T follicular helper cell (primary cell): ENCODE measurements around the gene CD47.

Source experiments
- DNase-seq: peaks from one replicate; pipeline ENCODE4 v3.0.0-alpha.2; 2020; ENCODE audit warnings: low read depth

The CD47 gene

DNA sequence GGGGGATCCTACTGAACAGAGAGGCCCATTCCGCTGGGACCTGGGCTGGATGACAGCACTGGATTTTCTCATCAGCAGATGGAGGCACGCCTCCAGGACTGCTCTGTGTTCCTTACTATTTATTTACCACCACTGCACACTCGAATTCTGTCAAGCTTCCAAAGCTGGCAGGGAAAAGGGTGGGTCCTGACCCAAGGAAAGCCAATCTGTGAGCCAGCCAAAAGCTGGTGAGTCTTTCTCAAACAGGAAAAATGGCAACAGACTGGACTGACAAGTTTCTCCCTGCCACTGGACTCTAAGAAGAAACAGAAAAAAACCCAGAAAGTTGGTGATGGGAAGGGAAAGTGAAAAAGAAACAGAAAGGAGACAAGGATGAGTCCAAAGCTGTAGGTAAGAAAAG, 37.8 kb downstream of the CD47 start:
- DNase-seq = no peak

DNA sequence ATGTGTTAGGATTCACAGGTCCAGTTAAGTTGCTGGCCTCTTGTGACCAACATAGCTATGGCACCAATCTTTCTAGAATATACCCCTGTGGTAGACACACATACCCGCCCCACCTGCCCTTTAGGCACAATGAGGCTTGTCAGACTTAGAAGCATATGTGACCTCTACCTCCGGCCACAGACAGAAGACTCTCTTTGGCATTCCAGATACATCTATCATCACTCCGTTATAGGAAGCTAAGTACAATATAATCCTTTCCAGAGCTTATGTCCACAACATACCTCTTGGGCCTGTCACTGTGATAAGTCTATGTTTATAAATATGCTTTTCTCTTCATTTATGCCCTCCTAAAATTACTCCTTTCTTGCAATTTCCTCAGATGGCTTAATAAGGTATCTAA, 39.8 kb downstream of the CD47 start:
- no peak for DNase-seq

DNA sequence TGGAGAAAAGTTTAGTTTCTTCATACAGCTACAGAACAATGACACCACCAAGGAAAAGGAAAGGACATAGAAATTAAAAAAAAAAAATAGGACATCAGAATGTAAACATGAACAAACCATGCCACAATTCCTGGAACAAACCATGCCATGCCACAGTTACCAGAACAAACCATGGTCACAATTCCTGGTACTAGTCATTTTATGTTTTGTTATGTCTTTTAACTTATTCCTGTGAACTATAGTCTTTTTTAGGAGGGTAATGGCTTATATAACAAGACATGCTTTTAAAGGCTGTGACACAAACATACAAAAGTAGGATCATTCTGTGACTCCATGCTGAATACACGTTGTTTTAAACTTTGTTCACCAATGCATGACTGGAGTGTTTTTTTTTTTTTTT, 42.8 kb downstream of the CD47 start:
- no peak for DNase-seq

DNA sequence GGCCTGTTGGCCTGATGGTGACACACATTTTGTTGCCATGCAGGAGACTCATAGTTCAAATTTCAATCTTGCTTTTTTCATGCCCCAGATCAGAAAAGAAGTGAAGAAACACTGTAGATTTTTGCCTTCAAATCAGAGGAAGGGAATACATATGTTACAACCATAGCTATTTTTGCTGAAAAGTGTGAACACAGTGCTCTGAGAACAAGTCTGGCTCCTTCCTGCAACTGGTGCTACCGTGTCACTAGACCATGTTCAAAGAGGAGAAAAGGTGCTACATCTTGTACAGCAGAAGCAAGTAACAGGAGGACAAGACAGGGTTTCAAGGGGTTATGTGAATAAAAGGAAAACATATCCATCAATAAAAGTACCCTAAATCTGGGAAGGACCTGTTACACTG, 44.6 kb downstream of the CD47 start:
- no peak for DNase-seq

DNA sequence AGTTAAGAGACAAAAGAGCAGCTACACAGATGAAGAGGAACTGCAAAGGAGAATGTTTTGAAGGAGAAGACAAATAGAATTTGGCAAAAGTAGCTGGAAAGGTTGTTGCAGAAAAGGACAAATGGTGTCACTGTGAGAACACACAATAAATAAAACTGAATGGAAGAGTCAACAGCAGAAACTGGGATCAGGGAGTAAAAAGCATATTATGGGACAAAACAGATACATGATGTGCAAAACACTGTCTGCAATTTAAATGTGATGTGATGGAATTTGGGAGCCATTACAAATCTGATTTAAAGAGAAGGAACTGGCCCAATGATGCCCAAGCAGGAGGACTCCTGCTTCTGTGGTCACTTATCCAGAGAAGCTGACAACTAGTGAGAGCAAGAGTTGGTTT, 46.1 kb downstream of the CD47 start:
- DNase-seq = no peak

DNA sequence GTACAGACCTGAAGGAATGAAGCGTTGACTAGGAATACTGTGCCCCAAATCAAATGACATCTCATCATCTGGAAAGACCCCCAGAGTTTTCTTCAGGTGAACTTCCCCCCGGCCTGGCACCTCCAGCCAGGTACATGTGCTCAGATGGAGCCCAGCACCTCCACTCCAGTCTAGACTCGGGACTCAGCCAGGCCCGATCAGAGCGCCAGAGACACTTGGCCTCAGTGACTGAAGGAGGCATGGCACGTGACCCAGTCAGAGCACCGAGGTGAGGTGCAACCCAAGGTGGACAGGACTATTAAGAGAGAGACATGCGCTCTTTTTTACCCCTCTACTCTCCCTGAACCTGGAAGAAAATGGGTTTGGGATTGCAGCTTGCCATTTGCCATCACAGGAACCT, 48.5 kb downstream of the CD47 start:
- no peak for DNase-seq

DNA sequence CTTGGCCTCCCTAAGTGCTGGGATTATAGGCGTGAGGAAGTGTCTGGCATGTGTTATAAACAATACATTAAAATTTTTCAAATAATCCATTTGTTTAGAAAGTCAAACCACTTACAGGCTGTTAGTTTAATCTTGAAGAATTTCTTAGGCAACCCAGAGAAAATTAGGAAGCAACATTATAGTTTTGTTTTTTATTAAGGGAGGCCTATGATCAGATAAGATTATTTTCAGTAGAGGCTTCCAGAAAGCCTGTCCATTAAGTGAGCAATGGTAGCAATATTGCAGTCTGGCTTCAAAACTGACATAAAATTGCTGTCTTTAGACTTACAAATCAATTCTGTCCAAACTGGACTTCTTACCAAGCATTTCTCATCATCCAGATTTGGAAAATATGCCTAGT, 49.6 kb downstream of the CD47 start:
- DNase-seq = no peak

DNA sequence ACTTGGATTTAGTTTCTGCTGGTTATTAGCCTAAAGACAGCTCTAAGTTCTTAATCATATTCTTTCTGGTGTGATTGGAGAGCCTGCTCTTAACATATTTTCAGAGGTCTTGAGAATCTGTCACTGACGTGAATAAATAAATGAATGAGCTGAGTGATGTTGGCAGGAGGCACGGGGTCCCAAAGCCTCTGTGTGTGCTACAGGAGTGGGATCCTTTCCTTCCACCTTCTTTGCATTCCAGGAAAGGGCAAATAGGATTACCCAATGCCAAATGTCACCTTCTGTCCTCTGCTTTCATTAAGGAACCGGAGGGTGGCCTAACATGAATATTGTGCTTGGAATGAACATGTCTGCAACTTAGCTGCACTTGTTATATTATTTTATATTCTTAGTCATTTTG, 53.1 kb downstream of the CD47 start:
- DNase-seq = no peak

DNA sequence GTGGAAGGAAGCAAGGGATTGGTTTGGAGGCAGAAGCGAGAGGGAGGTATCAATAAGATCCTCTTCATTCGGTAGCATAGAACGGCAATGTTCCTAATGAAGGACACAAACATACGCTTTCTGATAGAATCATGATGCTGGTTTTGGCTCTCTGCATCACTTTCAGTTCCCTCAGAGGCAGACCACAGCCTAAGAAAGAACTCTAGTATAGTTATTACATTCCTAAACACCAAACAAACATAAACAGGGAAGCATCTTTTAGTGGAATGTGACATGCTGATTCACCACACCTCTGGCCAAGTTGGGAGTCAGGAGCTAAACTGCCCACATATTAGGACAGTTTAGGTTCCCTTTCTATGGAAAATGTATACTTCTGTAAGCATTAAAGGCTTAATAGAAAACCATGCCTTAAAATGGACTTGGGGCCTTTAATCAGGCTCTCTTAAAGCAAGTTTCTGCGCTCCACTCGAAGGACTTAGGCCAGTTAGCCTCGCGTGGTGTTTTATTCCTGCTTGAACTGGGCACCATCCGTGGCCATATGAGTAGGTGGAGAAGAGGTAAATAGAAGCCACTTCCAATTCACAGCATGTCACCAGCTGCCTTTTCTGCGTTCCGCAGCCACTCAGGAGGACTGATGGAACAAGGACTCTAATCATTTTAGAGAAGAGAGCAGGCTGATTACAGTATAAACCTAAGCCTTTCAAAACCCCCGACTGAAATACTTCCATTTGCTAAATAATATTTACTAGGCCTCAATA, 53.7 kb downstream of the CD47 start:
- no peak for DNase-seq

DNA sequence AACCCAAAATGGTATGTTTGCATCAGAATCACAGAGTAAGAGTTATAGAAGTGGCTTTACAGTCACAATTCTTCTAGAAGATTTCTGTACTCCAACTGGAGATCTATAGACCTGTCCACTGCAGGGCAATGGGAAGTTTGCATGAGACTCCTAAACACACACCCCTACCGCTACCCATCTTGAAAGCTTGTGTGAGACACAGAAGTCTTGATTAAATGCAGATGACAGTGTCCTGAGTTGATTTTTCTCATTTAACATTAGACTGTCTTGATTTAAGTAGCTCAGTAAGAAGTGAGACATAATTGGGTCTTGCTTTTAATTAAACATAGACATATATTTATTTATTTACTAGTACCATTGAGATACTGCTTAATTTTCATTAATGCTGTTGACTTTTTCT, 54.4 kb downstream of the CD47 start:
- no peak for DNase-seq

DNA sequence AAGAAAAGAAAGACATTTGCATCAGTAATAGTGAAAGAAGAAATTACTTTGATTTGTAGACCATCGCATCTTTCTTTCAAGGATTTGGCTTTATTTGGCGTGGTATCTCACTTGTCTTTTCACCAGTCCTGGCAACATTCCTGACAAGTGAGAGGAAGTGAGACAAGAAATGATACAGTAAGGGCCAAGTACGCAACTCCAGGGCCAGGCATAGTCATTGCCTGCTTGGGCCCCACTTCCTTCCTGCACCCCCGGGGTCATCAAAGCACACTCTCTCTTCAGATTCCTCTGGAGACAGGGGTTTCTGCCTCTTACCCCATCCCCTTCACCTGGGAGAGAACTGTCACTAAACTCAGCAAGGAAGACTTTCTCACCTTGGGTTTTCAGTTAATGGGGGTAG, 55.1 kb downstream of the CD47 start:
- DNase-seq = no peak

DNA sequence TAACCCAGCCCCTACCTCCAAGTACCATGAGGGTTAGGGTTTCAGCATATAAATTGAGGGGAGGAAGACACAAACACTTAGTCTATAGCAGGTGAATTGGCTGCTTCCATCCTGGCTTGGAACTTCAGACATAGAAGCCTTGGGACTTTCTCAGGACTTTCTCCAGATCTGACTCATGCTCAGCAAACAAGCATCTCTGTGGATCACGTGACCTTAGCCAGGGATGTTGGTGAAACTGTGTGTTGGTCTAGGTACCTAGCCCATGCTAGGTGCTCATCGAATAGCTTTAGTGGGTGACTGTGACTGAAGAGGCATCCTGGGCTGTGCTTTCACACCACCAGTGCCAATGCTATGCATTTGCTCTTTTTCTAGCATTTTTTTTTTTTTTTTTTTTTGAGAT, 58.9 kb downstream of the CD47 start:
- DNase-seq = no peak

DNA sequence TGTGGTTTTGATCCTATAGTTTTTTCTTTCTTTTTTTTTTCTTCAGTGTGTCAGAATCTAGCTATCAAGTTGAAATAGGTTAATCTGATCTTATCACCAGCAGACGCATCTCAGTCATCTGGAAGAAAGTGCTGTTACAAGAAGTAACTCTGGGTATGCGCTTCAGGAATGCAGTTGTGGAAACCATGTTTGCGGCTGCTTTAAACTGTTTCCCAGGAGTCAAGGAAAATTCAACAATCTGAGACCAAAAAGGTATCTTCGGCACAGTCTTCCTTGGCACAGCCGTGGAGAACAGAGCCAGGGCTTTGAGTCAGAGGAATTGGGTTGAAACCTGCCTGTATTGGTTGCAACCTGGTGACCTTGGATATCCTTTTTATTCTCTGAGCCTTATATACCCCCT, 59.9 kb downstream of the CD47 start:
- no peak for DNase-seq

DNA sequence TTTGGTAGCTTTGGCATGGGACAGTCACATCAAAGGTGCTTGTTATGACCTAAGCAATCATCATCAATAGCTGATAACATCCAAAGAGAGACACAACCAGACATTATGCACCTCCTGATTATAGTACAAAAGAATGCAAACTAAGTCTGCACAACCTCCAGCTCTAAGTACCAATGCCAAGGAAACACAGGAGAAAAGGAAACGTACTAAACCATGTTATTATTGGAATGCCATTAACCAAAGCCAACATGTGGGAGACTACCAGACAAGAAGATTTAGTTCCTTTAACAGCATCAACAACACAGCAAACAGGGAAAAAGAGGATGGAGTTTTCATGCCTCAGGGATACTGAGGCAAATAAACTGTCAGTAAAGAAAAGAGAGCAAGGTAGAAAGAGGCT, 61.4 kb downstream of the CD47 start:
- DNase-seq = no peak

DNA sequence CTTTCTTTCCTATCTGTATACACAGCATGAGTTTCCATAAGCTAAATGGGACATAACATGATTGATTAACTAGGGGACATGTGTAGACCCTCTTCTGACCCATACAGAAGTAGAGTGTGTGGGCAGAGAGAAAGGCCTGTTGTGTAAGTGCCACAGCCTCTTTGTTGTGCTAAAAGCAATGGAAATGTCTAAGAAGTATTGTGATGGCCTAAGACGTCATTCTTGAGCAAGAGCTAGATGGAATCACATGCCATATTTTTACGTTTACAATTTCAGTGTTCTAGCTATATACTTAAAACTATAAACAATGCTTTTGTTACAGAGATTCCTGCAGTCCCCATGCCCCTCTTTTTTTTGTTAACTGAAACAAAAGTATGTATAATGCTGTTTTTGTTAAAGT, 61.9 kb downstream of the CD47 start:
- no peak for DNase-seq

DNA sequence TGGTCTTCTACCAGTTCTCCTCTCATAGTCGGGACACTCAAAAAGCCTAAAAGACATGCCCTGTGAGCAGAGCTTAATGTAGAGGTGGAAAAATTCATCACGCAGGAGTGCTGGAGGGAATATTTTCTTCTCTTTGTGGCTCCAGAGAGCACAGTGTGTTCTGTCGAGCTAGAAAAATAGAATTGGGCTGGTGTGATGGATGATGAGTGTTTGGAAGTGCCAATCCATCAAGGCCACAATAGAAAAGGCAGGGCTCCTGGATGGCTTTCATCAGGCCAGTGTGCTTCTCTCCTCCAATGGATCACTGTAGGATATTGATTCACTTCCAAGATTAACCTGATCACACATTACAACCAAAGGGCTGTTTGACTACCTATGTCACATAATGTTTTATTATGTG, 65.7 kb downstream of the CD47 start:
- DNase-seq = no peak

DNA sequence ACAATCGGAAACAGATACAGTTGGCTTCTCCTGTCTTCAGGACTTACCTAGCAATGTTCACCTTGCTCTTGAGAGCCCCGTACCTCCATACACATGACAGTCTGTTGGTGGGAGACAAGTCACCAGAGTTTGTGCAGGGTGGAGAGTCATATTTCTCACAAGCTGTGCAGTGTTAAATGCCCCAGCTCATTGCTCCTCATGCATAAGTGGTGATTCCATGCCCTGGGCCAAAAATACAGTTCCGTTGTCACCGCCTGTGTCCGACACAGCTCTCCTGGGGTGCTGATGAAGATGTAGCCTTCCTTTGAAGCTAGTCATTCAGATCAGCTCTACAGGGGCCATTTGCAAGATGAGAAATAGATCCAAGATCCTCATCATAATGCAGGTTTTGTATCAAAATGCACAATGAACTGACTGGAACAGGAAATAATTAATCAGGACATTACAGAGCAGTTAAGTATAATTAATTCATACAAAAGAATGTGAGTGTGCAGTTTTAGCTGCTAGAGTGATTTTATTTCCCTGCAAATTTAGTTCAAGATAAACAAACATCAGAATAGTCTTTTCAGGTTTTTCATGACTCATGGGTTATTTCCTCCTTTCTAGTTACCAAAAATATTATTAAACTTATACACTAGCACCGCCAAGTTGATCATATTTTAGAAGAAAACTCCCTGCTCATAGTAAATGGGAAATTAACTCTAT, 66.5 kb downstream of the CD47 start:
- DNase-seq = no peak

DNA sequence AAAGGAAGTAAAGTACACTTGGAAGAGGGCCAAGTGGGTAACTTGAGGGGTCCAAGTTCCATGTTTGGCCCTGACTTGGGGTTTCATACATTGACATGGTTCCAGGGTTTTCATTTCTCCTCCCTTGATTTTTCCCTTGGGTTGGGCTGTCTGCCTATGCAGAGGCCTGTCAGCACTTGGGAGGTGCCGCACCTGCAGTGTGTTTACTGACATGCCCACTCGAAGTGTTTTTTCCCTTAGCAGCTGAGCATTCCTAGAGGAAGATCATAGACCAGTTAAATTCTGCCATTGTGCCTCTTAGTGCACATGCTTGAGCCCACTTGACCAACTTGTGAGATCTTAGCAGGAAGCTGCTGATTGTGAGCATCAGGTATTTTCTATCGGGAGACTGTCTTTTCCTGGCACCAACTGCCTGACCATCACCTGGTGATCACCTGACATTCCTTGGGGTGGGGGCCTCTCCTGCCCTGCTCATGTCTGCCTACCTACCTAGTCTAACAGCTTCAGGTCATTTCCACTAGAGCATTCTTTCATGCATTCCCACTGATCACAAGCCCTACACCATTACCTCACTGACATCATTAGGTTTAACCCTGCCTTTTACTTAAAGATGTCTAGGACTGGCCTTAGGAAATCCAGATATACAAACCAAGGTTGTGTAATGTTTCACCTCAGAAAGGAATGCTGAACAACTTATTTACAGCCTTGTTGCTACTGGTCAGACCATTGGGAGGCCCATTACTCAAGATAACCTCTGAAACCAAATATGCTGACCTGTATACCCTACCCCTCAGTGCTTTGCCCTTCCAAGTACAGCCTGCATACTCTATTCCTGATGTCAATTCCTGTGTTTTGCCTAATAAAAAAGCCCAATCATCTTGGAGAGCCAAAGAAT, 68.3 kb downstream of the CD47 start:
- no peak for DNase-seq

DNA sequence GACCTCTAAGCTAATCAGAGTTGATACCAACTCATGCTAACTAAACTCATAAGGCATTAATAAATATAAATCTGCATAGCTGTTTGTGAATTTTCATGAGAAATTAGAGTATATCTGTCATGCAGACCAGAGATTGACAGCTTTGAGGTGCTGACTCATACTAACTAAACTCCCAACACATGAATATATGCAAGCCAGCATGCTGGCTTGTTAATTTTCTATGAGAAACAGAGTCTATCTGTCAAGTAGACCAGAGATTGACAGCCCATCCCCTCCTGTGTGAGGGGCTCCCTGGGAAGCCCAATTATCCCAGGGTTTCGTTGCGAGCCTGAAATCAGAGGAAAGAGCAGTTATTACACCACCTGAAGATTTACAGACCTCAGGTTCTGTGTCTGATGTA, 69.3 kb downstream of the CD47 start:
- no peak for DNase-seq

DNA sequence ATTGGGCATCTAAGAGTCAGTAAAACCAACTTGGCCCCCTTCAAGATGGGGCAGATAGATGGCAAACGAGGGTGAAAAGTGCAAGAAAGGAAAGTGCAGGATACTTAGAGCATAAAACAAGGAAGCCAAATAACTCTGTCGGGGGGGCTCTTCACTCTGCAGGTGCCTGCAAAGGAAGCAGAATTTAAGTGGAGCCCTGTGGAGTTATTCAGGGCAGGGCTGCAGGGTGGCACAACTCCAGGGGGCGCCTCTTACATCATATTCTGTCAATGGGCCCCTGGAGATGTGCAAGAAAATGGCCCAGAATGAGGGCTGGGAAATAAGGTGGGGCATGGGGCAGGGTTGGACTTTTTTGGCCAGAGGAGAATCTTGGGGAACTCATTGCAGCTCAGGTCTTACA, 69.7 kb downstream of the CD47 start:
- no peak for DNase-seq

DNA sequence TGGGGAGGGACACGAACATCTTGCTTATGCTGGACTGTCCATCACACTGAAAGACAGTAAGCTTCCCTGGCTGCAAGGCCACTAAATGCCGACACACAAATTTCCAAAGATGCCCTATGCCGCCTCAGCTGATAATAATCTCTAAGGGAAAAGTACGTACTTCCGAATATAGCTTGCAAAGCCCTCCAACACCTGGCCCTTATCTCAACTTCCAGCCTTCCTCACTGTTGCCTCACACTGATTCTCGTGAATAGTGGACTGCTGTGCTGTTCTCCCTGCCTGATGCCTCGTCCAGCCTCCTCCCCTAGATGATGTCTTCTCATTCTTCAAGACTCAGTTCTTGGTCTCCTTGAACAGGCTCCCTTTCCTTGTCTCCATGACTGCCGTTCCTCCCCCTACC, 72.3 kb downstream of the CD47 start:
- no peak for DNase-seq

DNA sequence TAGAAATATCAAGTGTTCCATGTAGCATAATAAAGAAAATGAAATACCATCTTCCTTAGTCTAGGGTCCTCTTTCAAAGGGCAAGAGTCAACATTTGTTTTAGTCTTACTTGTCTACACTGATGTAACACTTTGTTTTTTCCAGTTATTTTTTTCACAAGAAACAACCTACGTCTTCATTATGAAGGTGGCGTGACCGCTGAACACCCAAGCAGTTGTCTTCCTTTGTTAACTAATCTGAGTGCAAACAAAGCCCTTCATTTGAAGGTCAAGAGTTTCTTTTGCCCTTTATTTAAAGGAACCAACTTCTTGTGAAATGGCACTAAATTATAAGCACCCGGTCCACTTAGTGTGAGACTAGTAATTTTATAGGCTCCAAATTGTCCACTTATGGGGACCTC, 73.2 kb downstream of the CD47 start:
- DNase-seq = no peak

DNA sequence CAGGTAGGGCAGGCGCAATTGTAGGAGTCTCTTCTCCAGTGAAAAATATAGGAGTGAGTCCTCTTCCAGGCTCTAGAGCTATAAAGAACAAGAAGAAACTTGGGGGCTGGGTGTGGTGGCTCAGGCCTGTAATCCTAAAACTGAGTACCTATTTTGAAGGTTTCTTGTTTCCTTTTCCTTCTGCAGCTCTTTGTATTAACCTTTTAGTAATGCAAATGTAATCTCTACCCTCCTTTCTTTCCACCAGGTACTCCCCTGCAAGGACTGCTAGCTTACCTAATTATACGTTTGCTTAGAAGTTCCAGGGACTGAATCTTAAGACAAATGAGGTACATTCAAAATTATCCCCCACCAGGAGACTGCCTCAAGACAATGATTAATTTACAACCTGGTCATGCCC, 75.9 kb downstream of the CD47 start:
- no peak for DNase-seq
